BLaER1 treated with 17β-estradiol and CSF1 and Interleukin-3, amounts not matched to agents 10 nM and 100 nM (cell line): ENCODE results near the gene PTPRN2.
"Not testable (repeated sequence)": the region's sequence is repeated elsewhere in the genome, so short reads cannot be mapped to it uniquely, and the experiment has no call there.

Experiments
- H3K27ac ChIP-seq, 11 experiments: shearing (Covaris generic); formaldehyde crosslinking; 2 replicates each; pipeline ENCODE4 v1.8.1; 2022
- H3K27me3 ChIP-seq, 11 experiments: shearing (Covaris generic); formaldehyde crosslinking; 2 replicates each; pipeline ENCODE4 v1.8.1; 2022
- H3K36me3 ChIP-seq, 11 experiments: shearing (Covaris generic); formaldehyde crosslinking; 2 replicates each; pipeline ENCODE4 v1.8.1; 2022
- H3K4me1 ChIP-seq, 10 experiments: shearing (Covaris generic); formaldehyde crosslinking; 2 replicates each; pipeline ENCODE4 v1.8.1; 2022
- H3K4me2 ChIP-seq, 11 experiments: shearing (Covaris generic); formaldehyde crosslinking; 2 replicates each; pipeline ENCODE4 v1.8.1; 2022
- H3K4me3 ChIP-seq, 10 experiments: shearing (Covaris generic); formaldehyde crosslinking; 2 replicates each; pipeline ENCODE4 v1.8.1; 2022
- H3K9ac ChIP-seq, 11 experiments: shearing (Covaris generic); formaldehyde crosslinking; 2 replicates each; pipeline ENCODE4 v1.8.1; 2022
- H3K9me3 ChIP-seq, 11 experiments: shearing (Covaris generic); formaldehyde crosslinking; replicated peaks in 1 of 11; 2 replicates each; pipeline ENCODE4 v1.8.1; 2022
- H4K20me1 ChIP-seq, 11 experiments: shearing (Covaris generic); formaldehyde crosslinking; 2 replicates each; pipeline ENCODE4 v1.8.1; 2022
- Cebpa-rat ChIP-seq, 11 experiments: shearing (Covaris generic); IDR thresholded peaks; 2 replicates each; pipeline ENCODE4 v1.8.1; 2022

PTPRN2 gene

GRCh38 chr7:157944734-157945291, 642.8 kb downstream of the PTPRN2 start:
- no peaks in the 10 kb centered on the region for H3K27me3 ChIP-seq
- H3K9me3 ChIP-seq = peaks cover 7 to 31% (median 13%) of the 10 kb centered on the region in 11 experiments; a peak in 18 of 22 replicates
- H3K4me2 ChIP-seq = peak overlapping the region in 8 of 11 experiments; percentile 40 to 72 (median 54); a peak in 13 of 22 replicates
- H3K4me3 ChIP-seq = no peak overlapping the region
- H3K9ac ChIP-seq = no peak overlapping the region; a peak in 1 of 22 replicates
- H3K4me1 ChIP-seq = peaks cover 0 to 56% (median 51%) of the 10 kb centered on the region in 10 experiments; a peak in 15 of 20 replicates
- TF ChIP-seq Cebpa-rat (IDR thresholded peaks at IDR 0.05) = no peak
- no peaks in the 10 kb centered on the region for H4K20me1 ChIP-seq
- H3K27ac ChIP-seq = peak overlapping the region in 5 of 11 experiments; percentile 16 to 82 (median 76); a peak in 7 of 22 replicates
- H3K36me3 ChIP-seq = no peaks in the 10 kb centered on the region

DNA sequence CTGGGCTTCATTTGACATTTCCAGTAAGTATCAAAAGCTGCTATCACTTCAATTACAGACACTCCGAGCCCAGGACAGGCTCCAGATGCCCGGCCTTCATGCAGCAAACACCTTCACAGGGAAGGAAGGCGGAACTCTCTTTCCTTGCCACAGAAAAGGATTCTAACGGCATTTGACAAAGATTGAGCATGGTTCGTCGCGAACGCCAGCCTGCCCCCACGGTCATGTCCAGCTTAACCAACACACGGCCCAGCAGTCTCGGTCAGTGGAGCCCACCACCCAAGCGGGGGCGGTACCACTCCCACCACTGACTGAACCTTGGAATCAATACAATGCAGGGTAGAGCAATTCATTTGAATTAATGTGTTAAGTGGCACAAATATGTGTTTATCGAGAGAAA, 643.6 kb downstream of the PTPRN2 start:
- H4K20me1 ChIP-seq = no peaks in the 10 kb centered on the region
- no peak overlapping the region for H3K9ac ChIP-seq
- H3K27ac ChIP-seq = peak overlapping the region in 2 of 11 experiments; percentile 54 to 56; a peak in 4 of 22 replicates
- no peak overlapping the region for H3K4me3 ChIP-seq
- no peaks in the 10 kb centered on the region for H3K27me3 ChIP-seq
- peaks cover 7 to 31% (median 13%) of the 10 kb centered on the region in 11 experiments; a peak in 18 of 22 replicates for H3K9me3 ChIP-seq
- no peaks in the 10 kb centered on the region for H3K36me3 ChIP-seq
- TF ChIP-seq Cebpa-rat (IDR thresholded peaks at IDR 0.05) = no peak
- H3K4me2 ChIP-seq = peak overlapping the region in 3 of 11 experiments; percentile 47 to 69 (median 52); a peak in 5 of 22 replicates
- H3K4me1 ChIP-seq = peaks cover 0 to 56% (median 51%) of the 10 kb centered on the region in 10 experiments; a peak in 15 of 20 replicates

- Histone ChIP-seq H3K4me1 (peaks cover 0 to 56% (median 51%) of the 10 kb centered on the region in 10 experiments; a peak in 15 of 20 replicates), H3K27ac (peak overlapping the region in 4 of 11 experiments; percentile 21 to 56 (median 40); a peak in 6 of 22 replicates), H3K9ac (no peak overlapping the region), H3K9me3 (peaks cover 7 to 31% (median 13%) of the 10 kb centered on the region in 11 experiments; a peak in 18 of 22 replicates), H3K4me2 (peak overlapping the region in 8 of 11 experiments; percentile 18 to 69 (median 52); a peak in 15 of 22 replicates), H3K27me3 (no peaks in the 10 kb centered on the region), H3K36me3 (no peaks in the 10 kb centered on the region), H4K20me1 (no peaks in the 10 kb centered on the region), H3K4me3 (no peak overlapping the region)
- TF ChIP-seq Cebpa-rat (IDR thresholded peaks at IDR 0.05) = no peak
These were observed 644.1 kb downstream of the PTPRN2 start for GRCh38 chr7:157943561-157943960.

DNA sequence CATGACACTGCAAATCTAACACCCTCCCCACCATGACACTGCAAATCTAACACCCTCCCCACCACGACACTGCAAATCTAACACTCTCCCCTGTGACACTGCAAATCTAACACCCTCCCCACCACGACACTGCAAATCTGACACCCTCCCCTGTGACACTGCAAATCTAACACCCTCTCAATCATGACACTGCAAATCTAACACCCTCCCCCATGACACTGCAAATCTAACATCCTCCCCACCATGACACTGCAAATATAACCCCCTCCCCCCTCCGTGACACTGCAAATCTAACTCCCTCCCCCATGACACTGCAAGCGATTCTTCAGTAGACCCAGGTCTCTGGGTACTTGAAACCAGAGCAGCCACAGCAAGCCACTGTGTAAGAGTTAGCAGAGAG, 646.4 kb downstream of the PTPRN2 start:
- Histone ChIP-seq H3K27ac (no peak overlapping the region; a peak in 1 of 22 replicates), H4K20me1 (no peaks in the 10 kb centered on the region), H3K27me3 (no peaks in the 10 kb centered on the region), H3K36me3 (no peaks in the 10 kb centered on the region), H3K9me3 (peaks cover 0 to 21% (median 0%) of the 10 kb centered on the region in 11 experiments; a peak in 2 of 22 replicates), H3K4me1 (peaks cover 0 to 53% (median 46%) of the 10 kb centered on the region in 10 experiments; a peak in 15 of 20 replicates), H3K9ac (no peak overlapping the region), H3K4me2 (no peak overlapping the region), H3K4me3 (no peak overlapping the region)
- no peak for TF ChIP-seq Cebpa-rat (IDR thresholded peaks at IDR 0.05)

DNA sequence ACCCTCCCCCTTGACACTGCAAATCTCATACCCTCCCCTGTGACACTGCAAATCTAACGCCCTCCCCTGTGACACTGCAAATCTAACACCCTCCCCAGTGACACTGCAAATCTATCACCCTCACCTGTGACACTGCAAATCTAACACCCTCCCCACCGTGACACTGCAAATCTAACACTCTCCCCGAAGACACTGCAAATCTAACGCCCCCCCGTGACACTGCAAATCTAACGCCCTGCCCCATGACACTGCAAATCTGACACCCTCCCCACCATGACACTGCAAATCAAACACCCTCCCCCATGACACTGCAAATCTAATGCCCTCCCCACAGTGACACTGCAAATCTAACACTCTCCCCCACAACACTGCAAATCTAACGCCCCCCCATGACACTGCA, 647.1 kb downstream of the PTPRN2 start:
- H4K20me1 ChIP-seq = no peaks in the 10 kb centered on the region
- no peak for TF ChIP-seq Cebpa-rat (IDR thresholded peaks at IDR 0.05)
- no peak overlapping the region for H3K4me2 ChIP-seq
- no peak overlapping the region for H3K9ac ChIP-seq
- no peaks in the 10 kb centered on the region for H3K27me3 ChIP-seq
- H3K4me1 ChIP-seq = peaks cover 0 to 53% (median 46%) of the 10 kb centered on the region in 10 experiments; a peak in 15 of 20 replicates
- peaks cover 0 to 29% (median 0%) of the 10 kb centered on the region in 11 experiments; a peak in 5 of 22 replicates for H3K9me3 ChIP-seq
- H3K27ac ChIP-seq = peak overlapping the region in 1 of 11 experiments; percentile 12; a peak in 1 of 22 replicates
- no peak overlapping the region for H3K4me3 ChIP-seq
- no peaks in the 10 kb centered on the region for H3K36me3 ChIP-seq

GRCh38 chr7:157938211-157938610, 649.4 kb downstream of the PTPRN2 start:
- no peak for TF ChIP-seq Cebpa-rat (IDR thresholded peaks at IDR 0.05)
- H3K9me3 ChIP-seq = peaks cover 15 to 51% (median 22%) of the 10 kb centered on the region in 11 experiments
- H3K9ac ChIP-seq = no peak overlapping the region

DNA sequence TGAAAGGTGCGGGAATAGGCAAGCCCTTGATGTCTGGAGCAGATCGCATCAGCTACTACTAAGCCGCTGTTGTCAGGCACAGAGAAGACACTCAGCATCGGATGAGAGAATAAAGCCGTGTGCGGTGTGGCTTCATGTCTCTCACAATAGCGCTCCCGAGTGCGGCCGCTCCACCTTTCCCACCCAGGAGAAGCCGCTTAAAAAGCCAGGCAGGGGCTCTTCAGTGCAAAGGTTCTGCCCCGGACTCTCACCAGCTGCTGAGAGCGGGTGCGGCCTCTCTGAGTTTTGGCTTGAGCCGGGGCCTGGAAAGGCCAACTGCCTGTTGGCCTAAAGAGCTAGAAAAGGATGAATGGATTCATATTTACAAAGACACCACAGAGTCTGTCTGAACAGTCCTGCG, 650.2 kb downstream of the PTPRN2 start:
- H3K27ac ChIP-seq = no peak overlapping the region
- no peak for TF ChIP-seq Cebpa-rat (IDR thresholded peaks at IDR 0.05)
- peaks cover 23 to 59% (median 30%) of the 10 kb centered on the region in 11 experiments for H3K9me3 ChIP-seq
- no peaks in the 10 kb centered on the region for H4K20me1 ChIP-seq
- no peaks in the 10 kb centered on the region for H3K27me3 ChIP-seq
- peaks cover 0 to 38% (median 22%) of the 10 kb centered on the region in 10 experiments; a peak in 14 of 20 replicates for H3K4me1 ChIP-seq
- no peaks in the 10 kb centered on the region for H3K36me3 ChIP-seq
- H3K4me3 ChIP-seq = no peak overlapping the region
- no peak overlapping the region for H3K9ac ChIP-seq
- no peak overlapping the region for H3K4me2 ChIP-seq

More at GRCh38 chr7:157938211-157938610, 649.4 kb downstream of the PTPRN2 start:
- Histone ChIP-seq H3K4me1 (peaks cover 0 to 46% (median 30%) of the 10 kb centered on the region in 10 experiments; a peak in 15 of 20 replicates), H3K27ac (no peak overlapping the region), H3K4me3 (no peak overlapping the region), H3K36me3 (no peaks in the 10 kb centered on the region), H4K20me1 (no peaks in the 10 kb centered on the region), H3K4me2 (no peak overlapping the region), H3K27me3 (no peaks in the 10 kb centered on the region)

DNA sequence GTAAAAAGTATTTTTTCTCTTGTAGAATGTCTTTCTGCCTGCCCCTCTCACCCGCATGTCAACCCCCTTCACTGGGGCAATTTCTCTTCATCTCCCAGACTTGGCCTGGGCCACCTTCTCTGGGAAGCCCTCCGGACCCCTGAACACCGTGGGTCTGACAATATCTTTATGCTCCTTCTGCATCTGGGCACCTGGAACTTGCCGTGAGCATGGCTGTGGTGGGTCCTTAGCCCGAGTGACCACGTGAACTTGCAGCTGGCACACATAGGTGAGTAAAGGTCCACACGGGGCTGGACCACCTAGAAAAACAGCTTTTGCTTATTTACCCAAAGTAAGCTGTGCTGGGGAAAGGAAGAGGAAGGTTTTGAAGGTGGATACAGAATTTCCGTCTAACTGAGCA, 650.6 kb downstream of the PTPRN2 start:
- Histone ChIP-seq H3K36me3 (no peaks in the 10 kb centered on the region), H3K4me3 (no peak overlapping the region), H3K27ac (no peak overlapping the region), H3K9me3 (peaks cover 28 to 64% (median 35%) of the 10 kb centered on the region in 11 experiments), H3K27me3 (no peaks in the 10 kb centered on the region), H3K4me2 (peak overlapping the region in 3 of 11 experiments; percentile 38 to 59 (median 58); a peak in 2 of 22 replicates), H4K20me1 (no peaks in the 10 kb centered on the region), H3K4me1 (peaks cover 0 to 34% (median 18%) of the 10 kb centered on the region in 10 experiments; a peak in 13 of 20 replicates), H3K9ac (no peak overlapping the region)
- no peak for TF ChIP-seq Cebpa-rat (IDR thresholded peaks at IDR 0.05)

- H3K4me3 ChIP-seq, H3K36me3 ChIP-seq, H4K20me1 ChIP-seq, H3K27me3 ChIP-seq, H3K9ac ChIP-seq: not testable (repeated sequence)
- peak overlapping the region in 8 of 11 experiments; percentile 24 to 59 (median 36); a peak in 12 of 22 replicates for H3K4me2 ChIP-seq
- H3K27ac ChIP-seq = peak overlapping the region in 1 of 11 experiments; percentile 42; a peak in 1 of 22 replicates
- H3K9me3 ChIP-seq = peaks cover 29 to 68% (median 44%) of the 10 kb centered on the region in 11 experiments
- H3K4me1 ChIP-seq = peaks cover 0 to 33% (median 18%) of the 10 kb centered on the region in 10 experiments; a peak in 12 of 20 replicates
These were observed 651.9 kb downstream of the PTPRN2 start for GRCh38 chr7:157935721-157936120.

DNA sequence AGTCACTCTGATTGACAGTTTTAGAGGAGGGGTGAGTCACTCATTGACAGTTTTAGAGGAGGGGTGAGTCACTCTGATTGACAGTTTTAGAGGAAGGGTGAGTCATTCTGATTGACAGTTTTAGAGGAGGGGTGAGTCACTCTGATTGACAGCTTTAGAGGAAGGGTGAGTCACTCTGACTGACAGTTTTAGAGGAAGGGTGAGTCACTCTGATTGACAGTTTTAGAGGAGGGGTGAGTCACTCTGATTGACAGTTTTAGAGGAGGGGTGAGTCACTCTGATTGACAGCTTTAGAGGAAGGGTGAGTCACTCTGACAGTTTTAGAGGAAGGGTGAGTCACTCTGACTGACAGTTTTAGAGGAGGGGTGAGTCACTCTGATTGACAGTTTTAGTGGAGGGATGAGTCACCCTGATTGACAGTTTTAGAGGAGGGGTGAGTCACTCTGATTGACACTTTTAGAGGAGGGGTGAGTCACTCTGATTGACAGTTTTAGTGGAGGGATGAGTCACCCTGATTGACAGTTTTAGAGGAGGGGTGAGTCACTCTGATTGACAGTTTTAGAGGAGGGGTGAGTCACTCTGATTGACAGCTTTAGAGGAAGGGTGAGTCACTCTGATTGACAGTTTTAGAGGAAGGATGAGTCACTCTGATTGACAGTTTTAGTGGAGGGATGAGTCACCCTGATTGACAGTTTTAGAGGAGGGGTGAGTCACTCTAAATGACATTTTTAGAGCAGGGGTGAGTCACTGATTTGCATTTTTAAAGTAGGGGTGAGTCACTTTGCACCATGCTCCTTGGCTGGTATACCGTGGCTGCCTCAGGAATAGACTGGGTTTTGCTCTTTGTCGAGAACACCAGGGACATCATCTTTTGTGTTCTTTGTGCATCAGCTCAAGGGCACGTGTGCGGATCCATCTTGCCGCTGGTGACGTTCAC, 654.1 kb downstream of the PTPRN2 start:
- H3K9me3 ChIP-seq = peaks cover 29 to 66% (median 44%) of the 10 kb centered on the region in 11 experiments
- peak overlapping the region in 10 of 11 experiments; percentile 20 to 67 (median 60); a peak in 15 of 22 replicates for H3K27ac ChIP-seq
- H3K4me2 ChIP-seq = 0 out of 22 replicates have a peak overlapping the region, but pooled peaks of 1 of the 11 experiments have one; percentile 38
- H3K36me3 ChIP-seq, H3K9ac ChIP-seq, H3K27me3 ChIP-seq, H4K20me1 ChIP-seq: not testable (repeated sequence)
- peak overlapping the region in 1 of 10 experiments; percentile 11; a peak in 1 of 20 replicates for H3K4me3 ChIP-seq
- peaks cover 0 to 54% (median 35%) of the 10 kb centered on the region in 10 experiments; a peak in 14 of 20 replicates for H3K4me1 ChIP-seq
